ENCODE measurements around the gene MPPE1.
"Not testable (repeated sequence)": the region's sequence is repeated elsewhere in the genome, so short reads cannot be mapped to it uniquely, and the experiment has no call there.

MPPE1 gene

GRCh38 chr18:11897781-11898180 lies 10.3 kb downstream of the MPPE1 start:
- TF ChIP-seq, protein P1, sequence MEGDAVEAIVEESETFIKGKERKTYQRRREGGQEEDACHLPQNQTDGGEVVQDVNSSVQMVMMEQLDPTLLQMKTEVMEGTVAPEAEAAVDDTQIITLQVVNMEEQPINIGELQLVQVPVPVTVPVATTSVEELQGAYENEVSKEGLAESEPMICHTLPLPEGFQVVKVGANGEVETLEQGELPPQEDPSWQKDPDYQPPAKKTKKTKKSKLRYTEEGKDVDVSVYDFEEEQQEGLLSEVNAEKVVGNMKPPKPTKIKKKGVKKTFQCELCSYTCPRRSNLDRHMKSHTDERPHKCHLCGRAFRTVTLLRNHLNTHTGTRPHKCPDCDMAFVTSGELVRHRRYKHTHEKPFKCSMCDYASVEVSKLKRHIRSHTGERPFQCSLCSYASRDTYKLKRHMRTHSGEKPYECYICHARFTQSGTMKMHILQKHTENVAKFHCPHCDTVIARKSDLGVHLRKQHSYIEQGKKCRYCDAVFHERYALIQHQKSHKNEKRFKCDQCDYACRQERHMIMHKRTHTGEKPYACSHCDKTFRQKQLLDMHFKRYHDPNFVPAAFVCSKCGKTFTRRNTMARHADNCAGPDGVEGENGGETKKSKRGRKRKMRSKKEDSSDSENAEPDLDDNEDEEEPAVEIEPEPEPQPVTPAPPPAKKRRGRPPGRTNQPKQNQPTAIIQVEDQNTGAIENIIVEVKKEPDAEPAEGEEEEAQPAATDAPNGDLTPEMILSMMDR (IDR thresholded peaks at IDR 0.05; ENCODE audit: low read depth, low read length, missing control alignments) = no peak
- H3K4me3 ChIP-seq (ENCODE audit: low read depth, low read length) = no peak overlapping the region
- in situ Hi-C loops (cut with HindIII; ENCODE audit: low sequenced_read_pairs) = no loop called here
- DNase-seq (ENCODE audit: low read depth) = no peak

DNA sequence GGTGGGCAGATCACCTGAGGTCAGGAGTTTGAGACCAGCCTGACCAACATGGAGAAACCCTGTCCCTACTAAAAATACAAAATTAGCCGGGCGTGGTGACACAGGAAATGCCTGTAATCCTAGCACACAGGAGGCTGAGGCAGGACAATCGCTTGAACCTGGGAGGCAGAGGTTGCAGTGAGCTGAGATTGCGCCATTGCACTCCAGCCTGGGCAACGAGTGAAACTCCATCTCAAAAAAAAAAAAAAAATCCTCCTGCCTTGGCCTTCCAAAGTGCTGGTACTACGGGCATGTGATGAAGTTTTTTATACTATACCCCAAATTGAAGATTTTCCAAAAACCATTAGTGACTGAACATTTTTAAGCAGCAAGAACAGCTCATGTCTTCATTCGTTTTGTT lies 15.7 kb downstream of the MPPE1 start:
- DNase-seq (ENCODE audit: low read depth); H3K4me3 ChIP-seq (ENCODE audit: low read depth, low read length); in situ Hi-C loops (cut with HindIII; ENCODE audit: low sequenced_read_pairs): not testable (repeated sequence)

DNA sequence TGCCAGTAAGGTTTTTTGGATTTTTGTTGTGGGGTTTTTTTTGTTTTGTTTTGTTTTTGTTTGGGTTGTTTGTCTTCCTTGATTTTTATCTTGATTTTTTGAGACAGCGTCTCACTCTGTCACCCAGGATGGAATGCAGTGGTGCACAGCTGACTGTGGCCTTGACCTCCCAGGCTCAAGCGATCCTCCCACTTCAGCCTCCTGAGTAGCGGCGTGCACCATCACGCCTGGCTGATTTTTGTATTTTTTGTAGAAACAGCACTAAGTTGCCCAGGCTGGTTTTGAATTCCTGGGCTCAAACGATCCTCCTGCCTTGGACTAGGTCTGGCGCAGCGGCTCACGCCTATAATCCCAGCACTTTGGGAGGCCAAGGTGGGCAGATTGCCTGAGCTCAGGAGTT lies 16.4 kb downstream of the MPPE1 start:
- TF ChIP-seq, protein P1 (IDR thresholded peaks at IDR 0.05; ENCODE audit: low read depth, low read length, missing control alignments) = no peak
- no peak for DNase-seq (ENCODE audit: low read depth)
- in situ Hi-C loops (cut with HindIII; ENCODE audit: low sequenced_read_pairs) = no loop called here
- H3K4me3 ChIP-seq (ENCODE audit: low read depth, low read length) = no peak overlapping the region

DNA sequence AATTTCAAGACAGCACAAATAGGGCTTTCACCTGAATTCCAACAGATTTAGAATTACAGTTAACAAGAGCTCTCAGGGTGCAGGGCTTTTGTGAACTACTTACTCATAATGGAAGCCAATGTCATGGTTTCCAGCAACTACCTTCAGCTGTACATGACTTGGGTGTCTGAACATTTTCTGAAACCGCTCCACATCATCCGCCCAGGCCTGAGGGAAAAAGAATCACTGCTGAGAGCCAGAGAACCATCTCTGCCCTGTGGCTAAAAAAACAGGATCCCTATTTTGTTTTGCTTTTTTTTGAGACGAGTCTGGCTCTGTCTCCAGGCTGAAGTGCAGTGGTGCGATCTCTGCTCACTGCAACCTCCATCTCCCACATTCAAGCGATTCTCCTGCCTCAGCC lies 18.8 kb downstream of the MPPE1 start:
- TF ChIP-seq, protein P1 (IDR thresholded peaks at IDR 0.05; ENCODE audit: low read depth, low read length, missing control alignments) = no peak
- H3K4me3 ChIP-seq (ENCODE audit: low read depth, low read length) = no peak overlapping the region
- DNase-seq (ENCODE audit: low read depth) = no peak
- in situ Hi-C loops (cut with HindIII; ENCODE audit: low sequenced_read_pairs) = no loop called here

DNA sequence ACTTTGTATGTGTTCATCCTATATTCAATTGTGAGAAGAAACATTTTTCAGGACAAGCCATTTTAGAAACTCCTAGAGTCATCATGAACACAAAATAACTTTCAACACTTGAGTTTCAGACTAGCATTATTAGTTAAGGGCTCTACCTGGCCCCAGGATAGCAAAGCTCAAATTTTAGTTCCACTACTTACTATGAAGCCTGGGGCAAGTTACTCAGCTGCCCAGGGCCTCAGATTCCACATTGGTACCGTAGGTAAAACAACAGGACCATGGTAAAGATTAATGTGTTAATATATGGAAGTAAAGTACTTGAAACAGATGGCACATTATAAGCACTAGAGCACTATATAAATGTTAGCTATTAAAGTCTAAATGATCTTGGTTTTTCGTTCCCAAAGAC lies 19.4 kb downstream of the MPPE1 start:
- H3K4me3 ChIP-seq (ENCODE audit: low read depth, low read length) = no peak overlapping the region
- in situ Hi-C loops (cut with HindIII; ENCODE audit: low sequenced_read_pairs) = no loop called here
- no peak for DNase-seq (ENCODE audit: low read depth)
- TF ChIP-seq, protein P1 (IDR thresholded peaks at IDR 0.05; ENCODE audit: low read depth, low read length, missing control alignments) = no peak

DNA sequence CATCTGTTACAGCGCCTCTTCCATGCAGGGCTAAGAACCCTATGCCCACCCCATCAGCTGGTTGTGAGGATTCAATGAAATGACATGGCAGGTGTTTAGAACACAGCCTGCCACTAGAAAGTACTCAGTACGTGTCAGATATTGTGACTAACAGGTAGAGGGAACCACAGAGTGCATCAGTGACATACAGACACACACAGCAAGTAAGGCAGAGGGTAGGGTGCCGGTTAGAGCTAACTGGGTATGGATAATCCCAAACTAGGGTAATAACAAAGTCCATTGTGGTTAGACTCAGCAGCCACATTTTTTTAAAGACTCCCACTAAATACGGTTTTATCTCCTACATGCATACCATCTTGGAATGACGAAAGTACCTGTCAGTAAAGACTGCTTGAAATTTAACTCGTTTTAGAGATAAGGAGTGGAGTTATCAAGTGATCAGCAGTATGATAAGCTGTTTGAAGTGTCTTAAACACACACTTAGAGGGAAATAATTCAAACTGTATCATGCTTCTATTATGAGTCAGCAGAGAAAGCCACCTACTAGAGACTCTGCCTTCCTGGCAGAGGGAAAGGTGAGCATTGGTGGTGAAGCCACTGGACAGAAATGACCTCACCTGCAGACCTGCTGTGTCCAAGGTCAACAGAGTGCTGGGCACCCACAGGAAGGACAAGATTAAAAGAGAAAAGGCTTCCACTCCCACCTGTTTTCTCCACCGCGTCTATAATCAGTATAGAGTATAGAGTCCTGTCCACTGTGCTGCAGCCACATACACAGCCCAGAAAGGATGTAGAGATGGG lies 20.6 kb downstream of the MPPE1 start:
- no peak for DNase-seq (ENCODE audit: low read depth)
- in situ Hi-C loops (cut with HindIII; ENCODE audit: low sequenced_read_pairs) = no loop called here

DNA sequence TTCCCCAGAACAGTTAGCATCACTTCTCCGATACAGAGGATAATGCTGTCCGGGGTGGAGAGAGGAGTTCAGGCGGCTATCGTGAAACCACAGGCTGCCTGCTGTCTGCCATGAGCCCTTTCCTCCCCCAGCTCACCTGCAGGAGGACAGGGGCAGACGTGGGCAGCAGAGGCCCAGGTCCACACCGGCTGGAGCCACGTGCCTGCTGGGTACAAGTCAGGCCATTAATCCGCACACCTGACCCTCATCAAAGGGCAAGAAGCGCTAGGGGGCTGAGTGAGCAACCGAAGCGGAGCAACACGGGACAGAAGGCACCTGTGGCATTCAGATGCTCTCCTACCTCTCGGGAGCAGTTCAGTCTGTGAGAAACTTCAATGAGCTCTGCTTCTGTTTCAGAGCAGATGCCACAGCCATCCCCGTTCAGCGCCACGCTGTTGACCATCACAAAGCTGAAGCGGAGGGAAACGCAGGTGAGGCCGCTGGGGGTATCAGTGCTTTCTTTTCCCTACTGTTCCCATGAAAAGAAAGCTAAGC lies 21.5 kb downstream of the MPPE1 start:
- TF ChIP-seq, protein P1 (IDR thresholded peaks at IDR 0.05; ENCODE audit: low read depth, low read length, missing control alignments) = no peak
- DNase-seq (ENCODE audit: low read depth) = no peak
- H3K4me3 ChIP-seq (ENCODE audit: low read depth, low read length) = no peak overlapping the region
- in situ Hi-C loops (cut with HindIII; ENCODE audit: low sequenced_read_pairs) = no loop called here

More for the DNA sequence above, 20.6 kb downstream of the MPPE1 start:
- TF ChIP-seq, protein P1 (IDR thresholded peaks at IDR 0.05; ENCODE audit: low read depth, low read length, missing control alignments) = no peak
- no peak overlapping the region for H3K4me3 ChIP-seq (ENCODE audit: low read depth, low read length)

Data from astrocyte of the cerebellum (primary cell).